HL-60 (cell line): ENCODE data around the gene MAP10.

Experiments used
- DNase-seq, 2 experiments: peaks; one replicate each; pipeline ENCODE4 v3.0.0-alpha.2; 2010 to 2020; ENCODE audit warnings: low read depth in 1 of 2, low spot score in 1 of 2
- H3K27ac ChIP-seq: fragments of 250-450 bp; sonication (Bioruptor Pico); replicated peaks from 2 replicates; pipeline ENCODE4 v1.5.1; 2020; ENCODE audit warnings: mild to moderate bottlenecking, moderate library complexity
- H3K27me3 ChIP-seq: fragments of 250-450 bp; sonication (Bioruptor Pico); 2 replicates; pipeline ENCODE4 v1.5.1; 2021; ENCODE audit warnings: mild to moderate bottlenecking, moderate library complexity; ENCODE audit not compliant: insufficient read depth, poor library complexity, severe bottlenecking
- H3K4me3 ChIP-seq: replicated peaks from 2 replicates; pipeline ENCODE4 v1.5.1; 2011; ENCODE audit warnings: mild to moderate bottlenecking, control low read depth, low read length; ENCODE audit not compliant: insufficient read depth
- CTCF ChIP-seq: IDR thresholded peaks from one replicate; pipeline ENCODE4 v1.5.1; 2011; ENCODE audit warnings: low read length, control low read depth, inconsistent platforms; ENCODE audit not compliant: insufficient read depth
- GABPA ChIP-seq: IDR thresholded peaks from 2 replicates; pipeline ENCODE4 v1.6.1; 2012; ENCODE audit warnings: low read depth
- POLR2AphosphoS5 ChIP-seq: IDR thresholded peaks from 2 replicates; pipeline ENCODE4 v1.6.1; 2012; ENCODE audit warnings: low read depth
- SPI1 ChIP-seq: IDR thresholded peaks from 2 replicates; pipeline ENCODE4 v1.6.1; 2012; ENCODE audit warnings: low read depth, mild to moderate bottlenecking, borderline replicate concordance
- TF ChIP-seq, protein P1 (sequence below): IDR thresholded peaks from 2 replicates; pipeline ENCODE4 v1.6.1; 2012; ENCODE audit warnings: low read depth; ENCODE audit not compliant: insufficient replicate concordance

The MAP10 gene

DNA sequence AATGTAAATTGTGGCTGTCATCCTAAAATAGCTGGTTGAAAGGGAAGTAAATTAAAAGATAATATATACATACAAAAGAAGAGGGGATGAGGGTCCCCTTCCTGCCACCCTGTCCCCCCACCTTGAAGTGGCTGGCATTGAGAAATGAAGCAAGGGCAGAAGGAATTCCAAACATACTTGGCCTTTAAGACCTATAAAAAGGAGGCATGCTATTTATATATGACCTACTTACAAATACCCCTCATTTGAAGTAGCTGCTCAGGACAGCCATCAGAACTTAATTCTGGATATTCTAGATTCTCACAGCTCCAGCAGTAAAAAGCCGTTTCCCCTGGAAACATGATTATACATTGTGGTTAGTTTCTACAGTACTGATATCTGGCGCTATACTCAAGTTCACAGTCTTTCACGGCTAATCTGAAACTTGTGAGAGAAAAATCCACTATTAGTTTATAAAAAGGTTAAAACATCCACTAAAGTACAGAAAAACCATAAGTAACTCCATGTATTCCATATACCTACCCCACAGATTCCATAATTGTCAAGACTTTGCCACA, 9.6 kb upstream of the MAP10 start:
- TF ChIP-seq GABPA, result no peak
- no peak for TF ChIP-seq POLR2AphosphoS5
- no peak for TF ChIP-seq SPI1
- TF ChIP-seq, protein P1, sequence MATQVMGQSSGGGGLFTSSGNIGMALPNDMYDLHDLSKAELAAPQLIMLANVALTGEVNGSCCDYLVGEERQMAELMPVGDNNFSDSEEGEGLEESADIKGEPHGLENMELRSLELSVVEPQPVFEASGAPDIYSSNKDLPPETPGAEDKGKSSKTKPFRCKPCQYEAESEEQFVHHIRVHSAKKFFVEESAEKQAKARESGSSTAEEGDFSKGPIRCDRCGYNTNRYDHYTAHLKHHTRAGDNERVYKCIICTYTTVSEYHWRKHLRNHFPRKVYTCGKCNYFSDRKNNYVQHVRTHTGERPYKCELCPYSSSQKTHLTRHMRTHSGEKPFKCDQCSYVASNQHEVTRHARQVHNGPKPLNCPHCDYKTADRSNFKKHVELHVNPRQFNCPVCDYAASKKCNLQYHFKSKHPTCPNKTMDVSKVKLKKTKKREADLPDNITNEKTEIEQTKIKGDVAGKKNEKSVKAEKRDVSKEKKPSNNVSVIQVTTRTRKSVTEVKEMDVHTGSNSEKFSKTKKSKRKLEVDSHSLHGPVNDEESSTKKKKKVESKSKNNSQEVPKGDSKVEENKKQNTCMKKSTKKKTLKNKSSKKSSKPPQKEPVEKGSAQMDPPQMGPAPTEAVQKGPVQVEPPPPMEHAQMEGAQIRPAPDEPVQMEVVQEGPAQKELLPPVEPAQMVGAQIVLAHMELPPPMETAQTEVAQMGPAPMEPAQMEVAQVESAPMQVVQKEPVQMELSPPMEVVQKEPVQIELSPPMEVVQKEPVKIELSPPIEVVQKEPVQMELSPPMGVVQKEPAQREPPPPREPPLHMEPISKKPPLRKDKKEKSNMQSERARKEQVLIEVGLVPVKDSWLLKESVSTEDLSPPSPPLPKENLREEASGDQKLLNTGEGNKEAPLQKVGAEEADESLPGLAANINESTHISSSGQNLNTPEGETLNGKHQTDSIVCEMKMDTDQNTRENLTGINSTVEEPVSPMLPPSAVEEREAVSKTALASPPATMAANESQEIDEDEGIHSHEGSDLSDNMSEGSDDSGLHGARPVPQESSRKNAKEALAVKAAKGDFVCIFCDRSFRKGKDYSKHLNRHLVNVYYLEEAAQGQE, result no peak
- TF ChIP-seq CTCF, result no peak
- H3K27ac ChIP-seq, result no peak overlapping the region

DNA sequence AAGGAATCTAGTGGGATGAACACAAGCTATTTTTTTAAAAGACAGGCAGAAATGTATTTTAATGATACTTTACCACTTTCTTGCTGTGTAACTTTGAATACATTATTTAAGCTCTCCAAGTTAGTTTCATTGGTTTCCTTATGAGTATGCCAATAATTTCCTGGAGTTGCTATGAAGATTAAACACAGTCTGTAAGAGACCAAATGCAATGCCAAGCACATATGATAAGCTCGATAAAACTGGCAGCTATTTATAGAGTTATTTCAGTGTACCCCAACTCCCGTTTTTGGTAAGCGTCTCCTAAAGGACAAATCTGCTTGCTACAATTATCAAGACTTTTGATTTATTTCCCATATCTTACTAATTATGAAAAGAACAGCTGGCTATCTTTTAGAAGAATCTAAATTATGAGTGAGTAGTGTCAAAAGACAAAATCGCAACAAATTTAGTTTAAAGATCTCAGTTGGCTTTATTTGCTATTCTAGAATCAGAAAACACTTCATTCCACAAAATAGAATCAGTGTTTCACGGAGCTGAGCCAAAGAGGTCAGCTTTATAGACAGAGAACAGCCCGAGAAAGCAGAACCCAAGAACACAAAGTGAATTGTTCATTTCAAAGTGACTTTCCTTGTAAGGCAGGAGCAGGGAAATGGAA, 7.2 kb upstream of the MAP10 start:
- Histone ChIP-seq H3K4me3 (no peak overlapping the region), H3K27me3 (no peaks in the 10 kb centered on the region), H3K27ac (no peak overlapping the region)
- TF ChIP-seq, protein P1, result no peak
- TF ChIP-seq POLR2AphosphoS5 (no peak), GABPA (no peak), CTCF (no peak), SPI1 (no peak)
- no peak for DNase-seq

More for the DNA sequence above, 9.6 kb upstream of the MAP10 start:
- Histone ChIP-seq H3K4me3 (no peak overlapping the region), H3K27me3 (no peaks in the 10 kb centered on the region)
- no peak for DNase-seq

DNA sequence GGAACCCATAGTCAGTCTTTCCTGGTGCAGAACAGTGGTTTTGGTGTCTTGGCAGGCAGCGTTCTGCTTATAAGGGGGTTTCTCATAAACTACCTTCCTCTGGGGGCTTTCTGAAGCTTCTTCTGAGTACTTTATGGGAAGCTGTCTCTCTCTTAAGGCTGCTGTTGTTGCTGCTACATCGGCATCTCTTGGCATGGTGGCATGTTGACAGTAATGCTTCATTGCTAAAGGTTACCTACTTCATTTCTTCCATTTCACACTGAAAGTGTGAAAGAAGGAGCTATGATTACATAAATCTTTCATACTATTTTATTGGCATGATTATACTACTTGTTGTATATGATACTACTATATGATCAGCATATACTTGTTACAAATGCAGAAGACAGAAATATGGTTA, 6.3 kb upstream of the MAP10 start:
- no peak overlapping the region for H3K4me3 ChIP-seq
- no peaks in the 10 kb centered on the region for H3K27me3 ChIP-seq
- no peak overlapping the region for H3K27ac ChIP-seq
- DNase-seq, result no peak
- TF ChIP-seq CTCF, result no peak
- TF ChIP-seq POLR2AphosphoS5, result no peak
- TF ChIP-seq SPI1, result no peak
- TF ChIP-seq GABPA, result no peak
- TF ChIP-seq, protein P1, result no peak
